ENCODE data around the gene PCK2. TPM values are rescaled to one million over a fixed set of nuclear protein-coding genes. Genes with fewer than 3 reads are reported as not detected.
A peak's percentile ranks its signal among the peaks of the same experiment; 100 is the strongest.

Gene PCK2
- total and polyA plus RNA-seq, 2 of the 13 experiments (the other 11 are each of a cell fraction or from before 2014, with no cell fraction given): 129 to 272 TPM

- TF ChIP-seq ATF5 (CRISPR knock-in tag; IDR thresholded peaks at IDR 0.05; ENCODE audit: low read depth) (no peak; the same call in 1 of the 2 replicates), U2AF2 (IDR thresholded peaks at IDR 0.05; ENCODE audit: low read depth, low read length) (peak; percentile 56; the same call in 1 of the 2 replicates), ZMYM3 (CRISPR knock-in tag; IDR thresholded peaks at IDR 0.05) (peak; percentile 62; the same call in 1 of the 2 replicates), ZNF567 (CRISPR knock-in tag; IDR thresholded peaks at IDR 0.05; ENCODE audit: borderline replicate concordance) (peak; percentile 95), TRIM22 (IDR thresholded peaks at IDR 0.05) (no peak), HOXA3 (CRISPR knock-in tag; IDR thresholded peaks at IDR 0.05) (peak; percentile 79), RFX3 (CRISPR knock-in tag; IDR thresholded peaks at IDR 0.05) (no peak; the same call in 1 of the 2 replicates), SP4 (CRISPR knock-in tag; IDR thresholded peaks at IDR 0.05) (no peak), FLYWCH1 (CRISPR knock-in tag; IDR thresholded peaks at IDR 0.05) (no peak), AKAP8 (CRISPR knock-in tag; IDR thresholded peaks at IDR 0.05) (peak; percentile 97), ZNF124 (CRISPR knock-in tag; IDR thresholded peaks at IDR 0.05) (peak; percentile 95), ZNF253 (CRISPR knock-in tag; IDR thresholded peaks at IDR 0.05; ENCODE audit: borderline replicate concordance) (no peak), THRA (CRISPR knock-in tag; IDR thresholded peaks at IDR 0.05; ENCODE audit: borderline replicate concordance) (peak; percentile 84), ZNF441 (CRISPR knock-in tag; IDR thresholded peaks at IDR 0.05; ENCODE audit: borderline replicate concordance) (peak; percentile 68; the same call in 1 of the 2 replicates), ZNF619 (CRISPR knock-in tag; IDR thresholded peaks at IDR 0.05) (peak; percentile 88; the same call in 1 of the 2 replicates), HNF4A (CRISPR knock-in tag; IDR thresholded peaks at IDR 0.05) (peak; percentile 90), ZNF343 (CRISPR knock-in tag; IDR thresholded peaks at IDR 0.05) (peak; percentile 99), HDAC1 (CRISPR knock-in tag; IDR thresholded peaks at IDR 0.05) (no peak), ATF7-NPFF (CRISPR knock-in tag; IDR thresholded peaks at IDR 0.05; ENCODE audit: low read depth) (peak; percentile 100), SRSF4 (IDR thresholded peaks at IDR 0.05; ENCODE audit: low read depth, low read length, poor library complexity, severe bottlenecking) (peak; percentile 99), NR3C1 (CRISPR knock-in tag; IDR thresholded peaks at IDR 0.05) (peak; percentile 92), BATF2 (CRISPR knock-in tag; IDR thresholded peaks at IDR 0.05) (no peak), NCOA2 (CRISPR knock-in tag; IDR thresholded peaks at IDR 0.05) (peak; percentile 82), ZNF383 (CRISPR knock-in tag; IDR thresholded peaks at IDR 0.05; ENCODE audit: borderline replicate concordance) (no peak), E2F2 (CRISPR knock-in tag; IDR thresholded peaks at IDR 0.05; ENCODE audit: borderline replicate concordance) (peak; percentile 81; the same call in 1 of the 2 replicates)
These were observed at the start of gene PCK2 (continued) for GRCh38 chr14:24093901-24094840.
